NOMO-1 (cell line): ENCODE measurements around the gene KRT40.

Experiments
- DNase-seq, 2 experiments: peaks; one replicate each; lab custom pipeline; 2025; ENCODE audit not compliant: unreplicated experiment in 2 of 2; lab: John Stamatoyannopoulos, UW

KRT40 gene

DNA sequence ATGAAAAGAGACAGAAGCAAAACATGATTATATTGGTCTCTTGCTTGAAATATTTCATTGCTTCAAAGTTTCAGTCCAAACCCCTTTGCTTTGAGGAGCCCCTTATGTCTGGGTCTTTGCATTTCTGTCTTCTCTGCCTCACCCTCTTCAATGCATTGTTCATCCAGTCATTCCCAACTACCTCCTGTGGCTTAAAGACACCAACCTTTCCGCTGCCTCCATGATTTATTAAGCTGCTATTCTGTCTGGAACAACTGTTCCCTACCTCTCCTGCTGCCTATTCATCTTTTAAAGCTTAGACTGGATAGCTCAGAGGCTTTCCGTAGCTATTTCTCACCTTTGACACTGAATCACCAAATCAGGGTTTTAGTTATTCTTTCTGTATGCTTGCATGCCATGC, 13.2 kb upstream of the KRT40 start:
- no peak for DNase-seq

DNA sequence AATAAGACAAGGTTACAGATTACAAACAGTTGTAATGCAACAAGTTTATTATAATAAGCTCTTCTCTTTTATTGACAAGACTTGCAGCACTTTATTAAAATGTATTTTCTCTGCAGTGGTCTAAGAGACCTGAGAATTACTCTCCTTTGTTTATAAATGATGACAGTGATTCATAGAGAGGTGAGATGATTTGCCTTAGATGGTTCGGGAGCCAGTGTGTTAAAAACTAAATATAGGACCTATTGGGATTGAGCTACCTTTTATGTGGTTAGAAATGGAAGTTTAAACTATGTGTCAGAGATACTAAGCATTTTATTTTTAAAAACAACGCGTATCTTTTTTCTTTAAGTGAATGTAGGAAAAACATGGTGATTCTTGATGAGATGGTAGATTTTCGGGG, 12.7 kb upstream of the KRT40 start:
- DNase-seq = no peak

DNA sequence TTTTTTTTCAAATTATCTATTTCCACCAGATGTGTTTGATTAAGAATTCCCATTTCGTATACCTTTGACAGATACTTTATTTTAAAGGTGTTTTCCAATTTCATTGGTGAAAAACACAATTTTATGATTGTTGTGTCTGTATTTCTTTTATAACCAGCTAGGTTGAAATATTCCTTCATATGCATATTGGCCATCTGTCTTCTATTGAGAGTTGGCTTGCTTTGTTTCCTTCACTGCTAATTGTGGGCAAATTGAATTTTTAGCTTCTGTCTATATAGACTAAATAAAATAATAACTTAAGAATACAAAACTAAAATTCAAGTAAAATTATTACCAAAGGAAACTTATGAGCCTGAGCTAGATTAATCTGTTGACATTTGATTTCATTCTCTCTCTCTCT, 11.0 kb upstream of the KRT40 start:
- no peak for DNase-seq

DNA sequence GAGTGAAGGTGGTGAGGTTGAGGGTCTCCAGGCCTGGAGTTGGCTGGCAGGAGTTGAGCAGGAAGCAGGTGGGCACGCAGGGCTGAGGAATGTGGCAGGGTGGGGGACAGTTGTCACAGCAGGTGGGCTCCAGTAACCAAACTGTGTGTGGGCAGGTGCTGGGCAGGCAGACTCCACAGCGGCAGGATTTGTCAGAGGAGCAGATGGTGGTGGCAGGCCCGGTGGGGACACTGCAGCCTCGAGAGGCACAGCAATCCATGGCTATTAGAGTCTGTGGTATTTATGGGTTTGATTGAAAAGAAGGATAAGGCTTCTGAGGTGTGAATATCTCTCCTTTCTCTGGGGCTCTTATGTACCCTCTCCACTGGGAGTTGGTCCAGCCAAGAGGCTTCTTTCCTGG, 9.7 kb upstream of the KRT40 start, which contains the start of gene KRTAP3-3:
Gene KRTAP3-3, minus strand, starts transcription at position 326 of the 400 bp plus-strand sequence. Its CDS starts 67 bp downstream, at position 259.
- DNase-seq = no peak

DNA sequence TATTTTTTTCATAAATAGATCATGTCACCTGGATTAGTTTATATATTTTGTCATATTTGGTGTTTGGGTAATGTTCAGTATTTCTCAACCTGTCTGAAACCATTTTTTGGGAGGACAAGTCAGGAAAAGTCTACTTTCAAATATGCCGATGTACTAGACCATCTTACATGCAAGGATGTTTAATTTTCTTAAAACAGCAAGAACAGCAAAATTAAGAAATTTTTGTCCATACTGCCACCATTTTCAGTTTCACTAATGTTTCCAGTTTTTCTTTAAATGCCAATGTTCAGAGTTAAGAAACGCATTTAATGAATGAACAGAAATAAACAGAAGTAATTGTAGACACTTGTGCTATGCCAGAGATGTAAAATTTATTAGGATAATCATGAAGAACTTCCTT, 9.0 kb upstream of the KRT40 start:
- DNase-seq = no peak

DNA sequence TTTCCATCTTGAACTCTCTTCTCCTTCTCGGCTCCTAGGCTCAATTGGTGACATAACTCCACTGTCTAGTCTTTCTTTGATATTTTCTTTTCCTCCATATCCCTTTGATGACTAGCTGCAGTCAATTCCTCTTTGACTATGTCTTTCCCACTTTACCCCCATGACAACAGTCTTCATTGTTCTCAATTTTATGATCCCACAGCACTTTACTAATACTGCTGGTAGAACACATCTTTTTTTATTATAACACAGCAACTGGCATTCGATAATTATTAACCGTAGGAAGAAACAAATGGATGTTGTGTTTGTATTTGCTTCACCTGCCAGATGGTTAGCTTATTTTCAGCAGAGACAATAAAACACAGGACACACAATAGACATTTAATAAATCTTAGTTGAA, 8.5 kb upstream of the KRT40 start:
- DNase-seq = no peak

DNA sequence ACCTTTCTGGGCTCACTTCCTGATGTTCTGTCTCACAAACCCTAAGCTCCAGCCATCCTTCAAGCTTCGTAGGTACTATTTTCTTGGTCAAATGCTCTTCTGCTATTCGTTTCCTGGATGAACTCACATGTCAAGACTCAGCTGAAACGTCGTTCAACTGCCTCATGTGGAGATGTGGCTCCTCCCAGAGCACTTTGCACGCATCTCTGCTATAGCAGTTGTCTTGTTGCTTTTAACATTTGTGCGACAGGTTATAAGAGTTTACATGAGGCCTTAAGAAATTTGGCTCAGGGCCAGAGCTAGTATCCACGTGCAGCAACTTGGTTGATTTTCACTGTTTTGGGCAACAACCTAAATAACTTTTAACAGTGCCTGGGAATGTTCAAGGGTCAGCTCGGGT, 2.8 kb upstream of the KRT40 start:
- DNase-seq = no peak

DNA sequence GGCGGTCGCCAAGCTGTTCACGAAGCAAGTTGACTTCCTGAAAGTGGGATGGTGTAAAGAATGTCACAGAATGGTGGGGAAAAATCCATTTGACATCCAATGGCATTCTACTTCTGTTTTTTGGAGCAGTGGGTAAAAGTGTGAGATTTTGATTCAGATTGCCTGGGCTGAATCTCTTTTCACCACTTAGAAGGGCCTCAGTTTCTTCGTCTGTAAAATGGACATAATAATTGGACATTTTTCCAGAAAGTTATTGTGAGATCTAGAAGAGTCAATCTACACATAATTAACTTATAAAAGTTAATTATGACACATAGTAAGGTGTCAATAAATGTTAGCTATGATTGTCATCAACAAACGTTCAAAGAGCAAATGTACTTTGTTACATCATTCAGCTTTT, 3.0 kb downstream of the KRT40 start:
- DNase-seq = no peak

DNA sequence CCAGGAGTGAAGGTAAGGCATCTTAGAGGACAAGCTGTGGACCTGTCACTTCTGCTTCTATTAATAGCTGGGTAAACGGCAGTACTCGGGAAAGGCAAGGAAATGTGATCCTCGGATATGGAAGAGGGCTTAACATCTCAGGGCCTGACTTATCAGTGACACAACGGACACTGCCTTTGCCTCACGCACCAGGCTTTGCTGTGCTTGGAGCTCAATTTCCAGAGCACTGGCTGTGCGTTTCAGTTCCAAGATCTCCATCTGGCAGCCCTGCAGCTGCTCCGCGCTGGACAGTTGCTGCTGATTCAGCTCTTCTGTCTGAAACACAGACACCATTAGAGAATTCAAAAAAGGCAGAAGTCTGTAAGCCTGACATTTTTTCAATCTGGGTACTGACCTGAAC, 3.5 kb downstream of the KRT40 start:
- DNase-seq = no peak

DNA sequence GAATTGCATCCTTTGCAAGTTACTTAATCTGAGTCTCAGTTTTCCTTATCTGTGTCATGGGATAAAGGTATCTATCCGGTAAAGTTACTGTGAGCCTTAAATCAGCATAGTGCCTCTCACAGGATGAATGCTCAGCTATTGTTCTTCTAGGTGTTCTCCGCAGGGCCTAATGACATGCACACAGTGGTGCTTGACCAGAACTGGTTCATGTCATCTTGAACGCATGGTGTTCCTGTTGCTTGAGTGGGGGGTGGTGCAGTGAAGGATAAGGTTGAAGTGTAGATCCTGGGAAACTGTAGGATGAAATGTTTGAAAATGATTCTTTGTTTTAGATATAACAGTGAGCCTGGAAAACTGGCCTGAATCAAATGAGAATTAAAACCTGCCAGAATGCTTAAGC, 4.0 kb downstream of the KRT40 start:
- DNase-seq = no peak

DNA sequence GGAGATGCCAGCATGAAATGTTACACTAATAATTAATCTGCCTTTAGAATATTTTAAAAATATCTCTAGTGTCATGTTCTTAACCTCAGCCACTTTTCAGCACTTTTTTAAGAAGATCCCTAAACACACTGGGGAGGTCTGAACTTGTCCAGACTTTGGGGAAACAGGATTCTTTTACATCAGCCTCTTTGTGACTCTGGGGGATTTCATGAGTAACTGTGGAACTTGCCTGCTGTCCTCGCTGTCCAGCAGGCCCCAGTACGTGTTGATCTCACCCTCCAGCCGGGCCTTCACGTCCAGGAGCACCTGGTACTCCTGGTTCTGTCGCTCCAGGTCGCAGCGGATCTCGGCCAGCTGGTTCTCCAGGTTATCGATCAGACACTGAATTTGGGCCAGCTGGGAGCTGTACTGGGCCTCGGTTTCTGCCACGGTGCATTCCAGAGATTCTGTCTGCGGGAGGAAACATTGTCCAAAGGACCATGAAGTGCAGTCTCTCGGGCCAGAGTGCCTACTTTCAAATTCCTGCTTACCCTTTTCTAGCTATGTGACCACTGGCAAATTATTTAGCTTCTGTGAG, 5.5 kb downstream of the KRT40 start:
- DNase-seq = no peak

DNA sequence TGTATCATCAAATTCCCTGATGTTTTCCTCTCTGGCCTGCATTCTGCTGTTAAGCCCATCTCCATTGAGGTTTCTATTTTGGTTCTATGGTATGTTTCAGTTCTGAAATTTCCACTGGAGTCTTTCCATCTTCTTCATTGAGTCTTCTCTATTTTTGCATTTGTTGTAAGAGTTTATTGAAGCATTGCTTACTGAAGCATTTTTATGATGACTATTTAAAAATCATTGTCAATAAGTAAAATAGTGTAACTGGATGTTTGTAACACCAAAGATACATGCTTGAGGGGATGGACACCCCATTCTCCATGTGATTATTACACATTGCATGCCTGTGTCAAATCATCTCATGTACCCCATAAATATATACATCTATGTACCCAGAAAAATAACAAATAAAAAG, 8.6 kb downstream of the KRT40 start:
- DNase-seq = no peak

DNA sequence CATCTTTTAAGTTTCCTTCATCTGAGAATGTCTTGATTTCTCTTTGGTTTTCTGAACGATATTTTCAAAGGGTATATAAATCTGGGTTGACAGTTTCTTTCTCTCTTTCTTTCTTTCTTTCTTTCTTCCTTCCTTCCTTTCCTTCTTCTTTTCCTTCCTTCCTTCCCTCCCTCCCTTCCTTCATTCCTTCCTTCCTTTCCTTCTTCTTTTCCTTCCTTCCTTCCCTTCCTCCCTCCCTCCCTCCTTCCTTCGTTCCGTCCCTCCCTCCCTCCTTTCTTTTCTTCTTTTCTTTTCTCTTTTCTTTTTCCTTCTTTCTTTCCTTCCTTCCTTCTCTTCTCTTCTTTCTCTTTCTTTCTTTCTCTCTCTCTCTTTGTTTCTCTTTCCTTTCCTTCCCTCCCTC, 9.8 kb downstream of the KRT40 start:
- DNase-seq = no peak

DNA sequence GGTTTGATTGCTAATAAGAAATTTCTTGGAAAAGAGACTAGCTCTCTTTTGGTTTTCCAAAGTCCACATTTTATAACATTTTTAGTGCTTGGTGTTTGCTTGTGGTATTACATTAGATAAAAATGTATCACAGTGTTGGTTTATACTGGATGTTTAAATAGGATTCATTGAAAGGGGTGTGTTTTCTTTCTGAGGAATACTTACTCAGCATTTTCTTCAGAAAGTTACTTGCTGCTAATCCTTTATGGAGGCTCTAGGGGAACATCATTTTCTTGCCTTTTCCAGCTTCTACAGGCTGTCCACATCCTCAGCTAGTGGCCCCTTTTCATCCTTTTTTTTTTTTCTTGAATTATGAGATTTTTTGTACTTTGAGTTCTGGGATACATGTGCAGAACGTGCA, 16.5 kb downstream of the KRT40 start:
- no peak for DNase-seq

DNA sequence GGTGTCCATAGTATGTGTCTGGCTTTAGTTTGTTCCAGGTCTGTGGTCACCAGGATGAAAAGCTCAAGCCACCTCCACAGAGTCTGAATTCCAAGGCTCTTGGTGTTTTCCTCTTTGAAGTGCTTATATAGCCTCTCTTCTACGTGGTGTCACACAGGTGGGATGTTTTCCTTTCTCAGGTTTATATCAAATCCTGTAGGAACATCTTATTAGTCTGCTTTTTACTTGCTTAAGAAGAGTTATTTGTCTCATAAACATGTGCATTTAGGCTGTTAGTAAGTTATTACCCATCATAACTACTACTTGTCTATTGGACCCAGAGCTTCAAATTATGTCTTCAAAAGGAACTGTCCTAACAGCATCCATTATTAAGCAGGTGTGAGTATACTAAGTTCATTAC, 17.3 kb downstream of the KRT40 start, which contains the start of gene KRT39:
Gene KRT39, minus strand, starts transcription at position 101 of the 400 bp plus-strand sequence. Its CDS starts 92 bp downstream, at position 9.
- no peak for DNase-seq

DNA sequence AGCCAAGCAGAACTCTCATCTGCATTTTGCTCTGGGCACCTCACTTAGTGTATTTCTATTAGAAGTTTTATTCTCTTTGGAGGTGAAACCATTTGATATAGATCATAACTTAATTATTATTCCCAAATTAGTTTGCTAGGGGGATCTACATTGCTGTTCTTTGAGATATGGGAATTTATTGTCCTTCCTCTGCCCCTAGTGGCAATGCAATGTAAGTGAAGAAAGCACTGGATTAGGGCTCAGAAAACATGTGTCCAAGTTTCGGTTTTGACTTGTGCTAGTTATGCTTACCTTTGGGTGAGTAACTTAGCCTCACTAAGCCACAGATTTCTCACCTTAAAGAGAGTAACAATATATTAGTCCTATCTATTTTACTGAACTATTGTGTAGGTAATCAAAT, 20.3 kb downstream of the KRT40 start:
- DNase-seq = peak in 1 of 2 experiments; percentile 12

DNA sequence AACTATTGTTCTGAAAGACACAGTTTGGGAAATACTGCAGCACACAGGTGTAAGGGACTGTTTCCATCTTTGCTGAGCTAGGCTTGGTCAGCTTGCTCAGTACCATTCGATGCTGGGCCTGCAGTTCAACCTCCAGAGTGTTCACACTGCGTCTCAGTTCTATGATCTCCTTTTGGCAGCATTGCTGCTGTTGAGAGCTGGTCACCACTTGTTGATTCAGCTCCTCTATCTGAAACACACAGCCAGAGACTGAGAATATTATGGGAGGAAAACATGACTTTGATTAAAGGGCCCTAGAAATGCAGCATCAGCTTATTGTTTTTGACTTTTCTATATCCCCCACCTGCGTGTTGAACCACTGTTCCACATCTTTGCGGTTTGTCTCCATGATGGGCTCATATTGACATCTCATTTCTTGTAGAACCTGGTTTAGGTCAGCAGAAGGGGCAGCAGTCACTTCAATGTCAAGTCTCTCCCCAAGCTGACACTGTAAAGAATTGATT, 22.0 kb downstream of the KRT40 start:
- no peak for DNase-seq

DNA sequence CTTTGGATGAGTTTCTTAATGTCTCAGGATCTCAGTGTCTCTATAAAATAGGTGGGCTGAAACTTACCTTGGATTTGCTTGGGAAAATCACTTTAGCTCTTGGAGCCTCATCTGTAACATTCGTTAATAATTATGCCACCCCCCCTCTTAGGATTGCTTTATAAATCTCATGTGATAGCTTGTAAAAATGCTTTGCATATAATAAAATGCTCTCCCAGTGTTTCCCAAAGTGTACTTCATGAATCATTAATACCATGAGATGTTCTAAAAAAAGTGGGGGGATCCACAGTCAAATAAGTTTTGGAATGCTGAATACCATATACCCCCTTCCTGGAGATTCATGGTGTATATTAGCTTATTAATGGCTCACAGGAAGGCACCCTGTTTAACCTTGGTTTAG, 22.5 kb downstream of the KRT40 start:
- no peak for DNase-seq

DNA sequence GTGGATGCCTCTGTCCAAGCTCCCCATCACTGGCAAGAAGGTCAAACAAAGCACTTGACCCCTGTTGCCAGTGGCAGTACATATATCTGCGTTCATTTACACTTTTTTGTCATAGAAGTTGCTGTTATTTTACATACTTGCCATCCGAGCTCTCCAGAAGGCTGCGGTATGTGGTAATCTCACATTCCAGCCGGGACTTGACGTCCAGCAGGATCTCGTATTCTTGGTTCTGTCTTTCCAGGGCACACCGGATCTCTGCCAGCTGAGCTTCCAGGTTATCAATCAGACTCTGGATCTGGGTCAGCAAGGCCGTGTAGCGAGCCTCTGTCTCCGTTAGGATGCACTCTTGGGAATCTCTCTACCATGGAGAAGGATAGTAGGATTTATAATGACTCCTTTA, 24.0 kb downstream of the KRT40 start:
- DNase-seq = no peak

DNA sequence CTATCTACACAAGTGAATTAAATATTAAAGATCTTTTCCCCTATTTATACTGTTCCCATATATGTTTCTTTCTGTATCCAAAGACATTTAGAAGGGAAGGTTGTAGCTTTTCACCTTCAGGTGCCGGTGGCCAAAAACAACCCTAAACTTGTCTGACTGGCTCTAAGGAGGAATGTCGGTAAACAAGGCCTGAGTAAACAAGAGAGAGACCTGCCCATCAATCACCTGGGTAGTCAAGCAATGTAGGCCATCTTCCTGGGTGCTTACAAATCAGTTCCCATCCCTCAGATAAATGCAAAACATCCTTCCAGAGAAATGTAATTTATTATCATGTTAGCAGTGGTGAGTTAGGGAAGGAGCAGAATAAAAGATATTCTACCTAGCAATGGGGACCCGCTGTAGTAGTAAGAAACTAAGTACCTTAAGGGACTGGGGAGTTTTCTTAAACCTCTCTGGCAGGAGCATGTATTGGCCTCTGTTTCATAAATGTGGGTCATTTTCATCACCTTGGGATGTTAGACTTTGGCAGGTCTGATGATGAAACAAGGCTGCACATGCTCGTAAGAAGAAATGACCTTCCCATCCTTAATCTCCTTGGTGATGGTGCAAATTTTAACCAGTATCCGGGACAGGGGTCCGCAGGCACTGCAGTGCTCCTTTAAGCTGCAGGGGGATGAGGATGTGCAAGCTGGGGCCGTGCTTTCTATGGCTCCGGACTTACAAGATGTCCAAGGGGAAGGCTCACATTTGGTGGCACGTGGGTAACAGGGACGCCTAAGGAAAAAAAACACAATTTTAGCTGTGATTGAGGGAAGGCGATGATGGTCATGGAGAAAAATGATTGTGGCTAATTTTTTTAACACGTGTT, 25.8 kb downstream of the KRT40 start:
- DNase-seq = no peak

DNA sequence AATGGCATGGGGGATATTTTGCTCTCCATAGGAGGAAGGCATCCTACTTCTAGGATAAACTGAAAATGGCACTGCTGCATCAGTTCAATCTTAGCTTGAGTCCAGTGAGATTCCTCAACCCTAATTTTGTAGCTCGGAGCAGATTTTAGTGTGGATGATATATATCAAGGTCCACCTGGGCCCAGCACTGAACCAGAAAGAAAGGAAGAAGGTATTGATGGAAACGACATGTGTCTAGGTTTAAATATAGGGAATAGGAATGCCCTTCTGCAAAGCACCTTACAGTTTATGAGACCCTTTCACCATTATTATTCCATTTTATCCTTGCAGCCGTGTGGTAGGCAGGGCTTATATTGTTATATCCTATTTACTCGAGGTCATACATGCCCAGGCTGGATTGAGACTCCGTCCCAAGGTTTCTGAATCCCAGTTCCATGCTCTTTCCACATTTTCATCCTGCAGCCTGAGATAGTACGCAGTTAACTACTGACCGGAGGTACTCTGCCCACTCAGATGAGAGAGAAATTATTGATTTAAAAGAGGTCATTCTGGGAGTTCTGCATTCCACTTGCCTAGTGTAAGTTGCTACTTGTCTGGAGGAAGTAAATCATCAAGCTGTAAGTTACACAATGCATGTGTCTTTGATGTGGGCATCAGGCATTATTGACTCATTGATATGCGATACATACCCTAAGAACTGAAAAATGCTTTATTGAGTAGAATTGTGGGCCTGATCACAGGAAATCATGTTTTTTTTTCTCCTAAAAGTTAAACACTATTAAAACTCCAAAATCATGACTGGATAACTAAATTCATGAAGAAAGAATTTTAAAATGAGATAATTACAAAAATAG, 27.5 kb downstream of the KRT40 start:
- DNase-seq = peak; percentile 36 to 81
